HG03097 (cell line): ENCODE measurements around the gene TSPAN1.

Source experiments
- ATAC-seq: cut with Tn5 transposase; IDR thresholded peaks from one replicate; pipeline ENCODE4 v1.9.1; 2021; ENCODE audit not compliant: unreplicated experiment, low FRiP score

TSPAN1 gene

GRCh38 chr1:46174448-46175231 is at the start of gene TSPAN1:
Gene TSPAN1 (plus strand): TSS chr1:46175087. CDS start chr1:46181108, 6,021 bp downstream.
- no peak for ATAC-seq

GRCh38 chr1:46128344-46128743 is 46.5 kb upstream of the TSPAN1 start:
- ATAC-seq: no peak

GRCh38 chr1:46130121-46130520 is 44.8 kb upstream of the TSPAN1 start:
- no peak for ATAC-seq

GRCh38 chr1:46130606-46131005 is 44.3 kb upstream of the TSPAN1 start:
- no peak for ATAC-seq

- ATAC-seq: no peak
These were observed 43.8 kb upstream of the TSPAN1 start for GRCh38 chr1:46131093-46131492.

- ATAC-seq: no peak
These were observed 43.0 kb upstream of the TSPAN1 start for GRCh38 chr1:46131712-46132528.

GRCh38 chr1:46132529-46133180 is 42.2 kb upstream of the TSPAN1 start, which contains the start of gene PIK3R3:
Gene PIK3R3 (minus strand): TSS chr1:46132629. CDS start chr1:46131952, 677 bp downstream.
- ATAC-seq: peak; percentile 86

GRCh38 chr1:46133181-46133658 is 41.7 kb upstream of the TSPAN1 start:
- peak; percentile 35 for ATAC-seq

GRCh38 chr1:46133781-46134350 is 41.0 kb upstream of the TSPAN1 start:
- ATAC-seq: no peak

GRCh38 chr1:46134660-46135331 is 40.1 kb upstream of the TSPAN1 start:
- no peak for ATAC-seq

- no peak for ATAC-seq
These were observed 38.2 kb upstream of the TSPAN1 start for GRCh38 chr1:46136711-46137110.

GRCh38 chr1:46137916-46138315 is 37.0 kb upstream of the TSPAN1 start:
- no peak for ATAC-seq

- ATAC-seq: no peak
These were observed 26.6 kb upstream of the TSPAN1 start for GRCh38 chr1:46148318-46148717.

- no peak for ATAC-seq
These were observed 24.8 kb upstream of the TSPAN1 start for GRCh38 chr1:46150085-46150484.

GRCh38 chr1:46152016-46152415 is 22.9 kb upstream of the TSPAN1 start:
- ATAC-seq: no peak

GRCh38 chr1:46153228-46153627 is 21.7 kb upstream of the TSPAN1 start:
- no peak for ATAC-seq

GRCh38 chr1:46153732-46154131 is 21.2 kb upstream of the TSPAN1 start:
- no peak for ATAC-seq

GRCh38 chr1:46157916-46158311 is 17.0 kb upstream of the TSPAN1 start:
- no peak for ATAC-seq

GRCh38 chr1:46158312-46159281 is 16.3 kb upstream of the TSPAN1 start:
- peak; percentile 78 for ATAC-seq
